ENCODE data around the gene SLC39A7.
A peak's percentile ranks its signal among the peaks of the same experiment; 100 is the strongest.

Gene SLC39A7

GRCh38 chr6:33198159-33198852, 2.4 kb upstream of the SLC39A7 start:
- no peak overlapping the region for H3K27ac ChIP-seq (ENCODE audit: low read length)
- DNase-seq (no peak), ATAC-seq (ENCODE audit: insufficient read depth, low read depth) (no peak)
- H3K79me2 ChIP-seq (ENCODE audit: insufficient read depth, low read length): peaks cover 55% of the 10 kb centered on the region
- no peaks in the 10 kb centered on the region for H3K27me3 ChIP-seq (ENCODE audit: insufficient read depth, low read length, poor library complexity)
- H3K4me3 ChIP-seq (ENCODE audit: low read depth in 1 of 2, low read length in 2 of 2): peak overlapping the region in 1 of 2 experiments; percentile 23; a peak in 1 of 4 replicates
- peak overlapping the region; percentile 14; the same call in 1 of the 2 replicates for H3K9ac ChIP-seq (ENCODE audit: low read depth, low read length)
- peaks cover 69% of the 10 kb centered on the region for H3K36me3 ChIP-seq (ENCODE audit: insufficient read depth, low read length)
- TF ChIP-seq CTCF (IDR thresholded peaks at IDR 0.05; ENCODE audit: borderline replicate concordance, extremely low read depth, low read length, poor library complexity, severe bottlenecking) (no peak), EZH2 (IDR thresholded peaks at IDR 0.05; ENCODE audit: borderline replicate concordance, low read depth, low read length, severe bottlenecking) (no peak)
- H3K4me2 ChIP-seq (ENCODE audit: insufficient read depth, low read length): peak overlapping the region; percentile 77
- H4K20me1 ChIP-seq (ENCODE audit: insufficient read depth, low read length): peaks cover 46% of the 10 kb centered on the region
- H3K4me1 ChIP-seq (ENCODE audit: insufficient read depth, low read length): peaks cover 44% of the 10 kb centered on the region
- H2AFZ ChIP-seq (ENCODE audit: low read depth, low read length): no peak overlapping the region
- H3K9me3 ChIP-seq (ENCODE audit: insufficient read depth, low read length, severe bottlenecking): no peaks in the 10 kb centered on the region

GRCh38 chr6:33198853-33199436, 1.7 kb upstream of the SLC39A7 start:
- Histone ChIP-seq H3K79me2 (ENCODE audit: insufficient read depth, low read length) (peaks cover 58% of the 10 kb centered on the region), H3K4me3 (ENCODE audit: low read depth in 1 of 2, low read length in 2 of 2) (peak overlapping the region in 1 of 2 experiments; percentile 60; a peak in 2 of 4 replicates), H3K27me3 (ENCODE audit: insufficient read depth, low read length, poor library complexity) (no peaks in the 10 kb centered on the region), H3K36me3 (ENCODE audit: insufficient read depth, low read length) (peaks cover 74% of the 10 kb centered on the region), H3K4me1 (ENCODE audit: insufficient read depth, low read length) (peaks cover 51% of the 10 kb centered on the region), H3K4me2 (ENCODE audit: insufficient read depth, low read length) (peak overlapping the region; percentile 77), H2AFZ (ENCODE audit: low read depth, low read length) (no peak overlapping the region), H3K9ac (ENCODE audit: low read depth, low read length) (peak overlapping the region; percentile 90), H4K20me1 (ENCODE audit: insufficient read depth, low read length) (peaks cover 45% of the 10 kb centered on the region), H3K9me3 (ENCODE audit: insufficient read depth, low read length, severe bottlenecking) (no peaks in the 10 kb centered on the region), H3K27ac (ENCODE audit: low read length) (no peak overlapping the region; the same call in 1 of the 2 replicates)
- no peak for TF ChIP-seq EZH2 (IDR thresholded peaks at IDR 0.05; ENCODE audit: borderline replicate concordance, low read depth, low read length, severe bottlenecking)
- TF ChIP-seq CTCF (IDR thresholded peaks at IDR 0.05; ENCODE audit: borderline replicate concordance, extremely low read depth, low read length, poor library complexity, severe bottlenecking): no peak
- ATAC-seq (ENCODE audit: insufficient read depth, low read depth): no peak
- DNase-seq: no peak

- Histone ChIP-seq H3K4me3 (ENCODE audit: low read depth in 1 of 2, low read length in 2 of 2) (peak overlapping the region; percentile 58 to 60; a peak in 3 of 4 replicates), H4K20me1 (ENCODE audit: insufficient read depth, low read length) (peaks cover 37% of the 10 kb centered on the region), H3K4me2 (ENCODE audit: insufficient read depth, low read length) (peak overlapping the region; percentile 77), H3K9ac (ENCODE audit: low read depth, low read length) (peak overlapping the region; percentile 90), H3K9me3 (ENCODE audit: insufficient read depth, low read length, severe bottlenecking) (no peaks in the 10 kb centered on the region), H3K27ac (ENCODE audit: low read length) (peak overlapping the region; percentile 99), H3K4me1 (ENCODE audit: insufficient read depth, low read length) (peaks cover 56% of the 10 kb centered on the region), H3K36me3 (ENCODE audit: insufficient read depth, low read length) (peaks cover 67% of the 10 kb centered on the region), H3K79me2 (ENCODE audit: insufficient read depth, low read length) (peaks cover 59% of the 10 kb centered on the region), H2AFZ (ENCODE audit: low read depth, low read length) (peak overlapping the region; percentile 92), H3K27me3 (ENCODE audit: insufficient read depth, low read length, poor library complexity) (no peaks in the 10 kb centered on the region)
- peak; percentile 82 for DNase-seq
- peak; percentile 49 for ATAC-seq (ENCODE audit: insufficient read depth, low read depth)
- no peak for TF ChIP-seq CTCF (IDR thresholded peaks at IDR 0.05; ENCODE audit: borderline replicate concordance, extremely low read depth, low read length, poor library complexity, severe bottlenecking)
- TF ChIP-seq EZH2 (IDR thresholded peaks at IDR 0.05; ENCODE audit: borderline replicate concordance, low read depth, low read length, severe bottlenecking): no peak
Measured at GRCh38 chr6:33199687-33200218, 914 bp upstream of the SLC39A7 start.

Data from DND-41 (cell line).